ENCODE results near the gene ADCY10. TPM values are rescaled to one million over a fixed set of nuclear protein-coding genes. Genes with fewer than 3 reads are reported as not detected.

ADCY10 gene
- total and polyA plus RNA-seq, 7 donors = 0.14 to 0.92 (median 0.28) TPM; not detected in 2

- DNase-seq = no peak
- TF ChIP-seq POLR2AphosphoS5 (IDR thresholded peaks at IDR 0.05) (no peak), EP300 (IDR thresholded peaks at IDR 0.05) (no peak), POLR2A (IDR thresholded peaks at IDR 0.05) (no peak)
- TF ChIP-seq, protein P1, sequence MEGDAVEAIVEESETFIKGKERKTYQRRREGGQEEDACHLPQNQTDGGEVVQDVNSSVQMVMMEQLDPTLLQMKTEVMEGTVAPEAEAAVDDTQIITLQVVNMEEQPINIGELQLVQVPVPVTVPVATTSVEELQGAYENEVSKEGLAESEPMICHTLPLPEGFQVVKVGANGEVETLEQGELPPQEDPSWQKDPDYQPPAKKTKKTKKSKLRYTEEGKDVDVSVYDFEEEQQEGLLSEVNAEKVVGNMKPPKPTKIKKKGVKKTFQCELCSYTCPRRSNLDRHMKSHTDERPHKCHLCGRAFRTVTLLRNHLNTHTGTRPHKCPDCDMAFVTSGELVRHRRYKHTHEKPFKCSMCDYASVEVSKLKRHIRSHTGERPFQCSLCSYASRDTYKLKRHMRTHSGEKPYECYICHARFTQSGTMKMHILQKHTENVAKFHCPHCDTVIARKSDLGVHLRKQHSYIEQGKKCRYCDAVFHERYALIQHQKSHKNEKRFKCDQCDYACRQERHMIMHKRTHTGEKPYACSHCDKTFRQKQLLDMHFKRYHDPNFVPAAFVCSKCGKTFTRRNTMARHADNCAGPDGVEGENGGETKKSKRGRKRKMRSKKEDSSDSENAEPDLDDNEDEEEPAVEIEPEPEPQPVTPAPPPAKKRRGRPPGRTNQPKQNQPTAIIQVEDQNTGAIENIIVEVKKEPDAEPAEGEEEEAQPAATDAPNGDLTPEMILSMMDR (IDR thresholded peaks at IDR 0.05) = no peak
- H3K4me1 ChIP-seq = peaks cover 0 to 3% (median 0%) of the 10 kb centered on the region in 4 donors
- H3K9me3 ChIP-seq = no peaks in the 10 kb centered on the region
- no peak overlapping the region for H3K4me3 ChIP-seq
- H3K27ac ChIP-seq = no peak overlapping the region
- H3K27me3 ChIP-seq = no peaks in the 10 kb centered on the region
- H3K36me3 ChIP-seq = peaks cover 0 to 60% (median 2%) of the 10 kb centered on the region in 4 donors
- WGBS, 2 donors = 91 to 94% methylated on average over 4 of the region's 4 CpGs
- intact Hi-C loops (cut with DNase I) = no loop called here
Measured at GRCh38 chr1:167772436-167772835, 141.5 kb downstream of the ADCY10 start.

DNA sequence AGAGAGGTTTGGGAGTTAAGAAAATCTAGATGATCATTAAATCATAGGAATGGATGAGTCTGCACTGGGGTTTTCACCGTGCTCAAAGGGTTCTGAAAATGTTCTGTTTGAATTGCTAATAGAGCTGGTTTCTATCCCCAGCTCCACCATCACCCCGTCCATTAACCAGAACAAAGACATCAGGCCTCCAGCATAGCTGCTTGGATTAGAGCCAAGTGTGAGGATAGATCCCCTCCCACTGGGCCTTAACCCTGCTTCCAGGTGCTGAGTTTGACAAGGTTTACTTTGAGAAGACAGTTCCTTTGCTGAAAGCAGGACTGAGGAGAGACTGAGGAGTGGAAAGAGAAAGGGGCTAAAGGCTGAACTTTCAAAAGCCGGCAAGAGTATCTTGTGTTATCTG is 143.8 kb downstream of the ADCY10 start:
- no peaks in the 10 kb centered on the region for H3K9me3 ChIP-seq
- DNase-seq = no peak
- H3K27ac ChIP-seq = no peak overlapping the region
- intact Hi-C loops (cut with DNase I) = no loop called here
- peaks cover 0 to 55% (median 2%) of the 10 kb centered on the region in 4 donors for H3K36me3 ChIP-seq
- TF ChIP-seq, protein P1 (IDR thresholded peaks at IDR 0.05) = no peak
- TF ChIP-seq POLR2A (IDR thresholded peaks at IDR 0.05) = no peak
- no peak for TF ChIP-seq EP300 (IDR thresholded peaks at IDR 0.05)
- no peak for TF ChIP-seq POLR2AphosphoS5 (IDR thresholded peaks at IDR 0.05)
- 92 to 95% methylated on average over 3 of the region's 3 CpGs for WGBS, 2 donors
- no peaks in the 10 kb centered on the region for H3K27me3 ChIP-seq
- H3K4me3 ChIP-seq = no peak overlapping the region
- H3K4me1 ChIP-seq = peaks cover 0 to 3% (median 0%) of the 10 kb centered on the region in 4 donors

DNA sequence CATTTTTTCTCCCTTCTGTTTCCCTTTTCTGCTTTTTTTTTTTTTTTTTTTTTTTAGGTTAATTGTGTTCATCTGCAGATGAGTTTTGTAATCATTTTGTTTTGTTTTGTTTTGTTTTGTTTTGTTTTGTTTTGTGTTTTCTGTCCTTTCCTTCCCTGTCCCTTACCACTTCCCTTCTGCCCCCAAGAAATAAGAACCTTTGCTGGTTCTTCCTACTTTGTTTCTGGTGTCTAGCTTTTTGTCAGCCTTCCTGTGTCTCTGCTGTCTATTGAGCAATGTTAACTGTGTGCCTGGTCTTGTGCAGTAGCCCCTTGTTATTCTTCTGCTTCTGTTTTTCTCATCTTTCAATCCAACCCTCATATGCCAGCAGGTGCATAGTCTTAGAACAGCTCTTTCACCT is 146.2 kb downstream of the ADCY10 start:
- H3K27me3 ChIP-seq = no peaks in the 10 kb centered on the region
- no peaks in the 10 kb centered on the region for H3K9me3 ChIP-seq
- no peak for DNase-seq
- H3K36me3 ChIP-seq = peaks cover 0 to 44% (median 2%) of the 10 kb centered on the region in 4 donors
- H3K27ac ChIP-seq = no peak overlapping the region
- peaks cover 0 to 13% (median 1%) of the 10 kb centered on the region in 4 donors for H3K4me1 ChIP-seq
- H3K4me3 ChIP-seq = no peak overlapping the region
- TF ChIP-seq EP300 (IDR thresholded peaks at IDR 0.05) (no peak), POLR2A (IDR thresholded peaks at IDR 0.05) (no peak), POLR2AphosphoS5 (IDR thresholded peaks at IDR 0.05) (no peak)
- TF ChIP-seq, protein P1 (IDR thresholded peaks at IDR 0.05) = no peak
- intact Hi-C loops (cut with DNase I) = no loop called here

DNA sequence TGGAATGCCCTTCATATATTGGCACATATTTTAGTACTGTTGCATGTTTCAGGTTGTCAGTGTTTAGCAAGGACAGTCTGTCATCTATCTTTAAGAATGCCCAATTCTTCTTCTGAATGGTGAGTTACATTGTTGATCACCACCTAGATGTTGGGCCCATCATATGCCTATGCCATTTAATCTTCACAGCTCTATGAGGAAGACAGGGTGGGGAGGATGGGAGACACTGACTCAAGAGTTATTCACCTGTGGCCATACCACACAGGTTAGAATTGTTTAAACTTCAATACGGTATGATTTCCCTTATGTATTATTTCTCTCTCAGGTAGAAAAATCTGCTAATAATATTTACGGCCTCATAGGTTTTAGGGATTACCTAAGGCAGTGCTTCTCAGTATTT is 147.4 kb downstream of the ADCY10 start:
- TF ChIP-seq POLR2A (IDR thresholded peaks at IDR 0.05) = no peak
- TF ChIP-seq, protein P1 (IDR thresholded peaks at IDR 0.05) = no peak
- Histone ChIP-seq H3K27me3 (no peaks in the 10 kb centered on the region), H3K27ac (no peak overlapping the region), H3K4me1 (peaks cover 0 to 13% (median 1%) of the 10 kb centered on the region in 4 donors), H3K9me3 (no peaks in the 10 kb centered on the region), H3K36me3 (peaks cover 0 to 31% (median 0%) of the 10 kb centered on the region in 4 donors), H3K4me3 (no peak overlapping the region)
- DNase-seq = no peak
- intact Hi-C loops (cut with DNase I) = no loop called here
- 95 to 99% methylated on average over 2 of the region's 2 CpGs for WGBS, 2 donors

DNA sequence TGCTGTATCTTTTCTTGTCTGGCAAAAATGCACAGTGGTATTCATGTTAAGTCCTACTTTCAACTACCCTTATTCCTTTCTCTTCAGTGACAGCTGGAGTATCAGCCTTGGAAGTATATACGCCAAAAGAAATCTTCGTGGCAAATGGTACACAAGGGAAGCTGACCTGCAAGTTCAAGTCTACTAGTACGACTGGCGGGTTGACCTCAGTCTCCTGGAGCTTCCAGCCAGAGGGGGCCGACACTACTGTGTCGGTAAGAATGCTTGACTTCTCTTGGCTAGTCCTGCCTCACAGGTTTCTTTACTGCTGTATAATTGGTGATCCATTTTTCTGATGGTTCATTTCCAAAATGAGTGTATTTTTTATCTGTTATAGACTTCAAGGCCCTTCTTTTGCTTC is 148.4 kb downstream of the ADCY10 start:
- no peaks in the 10 kb centered on the region for H3K27me3 ChIP-seq
- no peaks in the 10 kb centered on the region for H3K9me3 ChIP-seq
- no peak overlapping the region for H3K27ac ChIP-seq
- H3K36me3 ChIP-seq = peaks cover 0 to 31% (median 0%) of the 10 kb centered on the region in 4 donors
- DNase-seq = no peak
- intact Hi-C loops (cut with DNase I) = no loop called here
- 94 to 95% methylated on average over 6 of the region's 6 CpGs for WGBS, 2 donors
- TF ChIP-seq, protein P1 (IDR thresholded peaks at IDR 0.05) = no peak
- no peak for TF ChIP-seq EP300 (IDR thresholded peaks at IDR 0.05)
- TF ChIP-seq POLR2AphosphoS5 (IDR thresholded peaks at IDR 0.05) = no peak
- no peak for TF ChIP-seq POLR2A (IDR thresholded peaks at IDR 0.05)
- peaks cover 0 to 13% (median 1%) of the 10 kb centered on the region in 4 donors for H3K4me1 ChIP-seq
- no peak overlapping the region for H3K4me3 ChIP-seq

All from sigmoid colon (tissue), 7 donors.